HepG2 (cell line): Measurements from ENCODE around the gene SLC35F3. TPM values are rescaled to one million over a fixed set of nuclear protein-coding genes. Genes with fewer than 3 reads are reported as not detected.
A peak's percentile ranks its signal among the peaks of the same experiment; 100 is the strongest.

ENCODE experiments used
- ATAC-seq: fragments of 200-7000 bp; cut with Tn5 transposase; 3 replicates; pipeline ENCODE4 v1.9.1; 2020; ENCODE audit warnings: mild to moderate bottlenecking, moderate library complexity
- BruUV-seq: library from RNA; stranded (reverse); fragments of 400-500 nt; replicated peaks from 2 replicates; lab custom pipeline; 2021; lab: Mats Ljungman, UMichigan
- CTCF ChIA-PET: fragments of 300-600 bp; formaldehyde crosslinking; extraction: SDS; loops from one replicate; lab custom pipeline; 2021; ENCODE audit warnings: low total read pairs, inconsistent platforms, low intra/inter-chr PET ratio; lab: Yijun Ruan, JAX
- POLR2A ChIA-PET: fragments of 350-600 bp; sonication (Branson Sonifier 250); formaldehyde crosslinking; loops from one replicate; lab custom pipeline; 2020; ENCODE audit warnings: antibody characterized with exemption, inconsistent platforms; lab: Yijun Ruan, JAX
- DNase-seq: peaks from one replicate; pipeline ENCODE4 v3.0.0-alpha.2; 2015; ENCODE audit warnings: low spot score
- FAIRE-seq: peaks from 3 replicates; lab custom pipeline; 2011; peaks lifted over from hg19 to GRCh38; lab: Jason Lieb, UNC
- H2AFZ ChIP-seq: one replicate; pipeline ENCODE4 v1.6.1; 2011; ENCODE audit warnings: low read length, inconsistent platforms
- H3K27ac ChIP-seq: fragments of 300-600 bp; 3 replicates; pipeline ENCODE4 v1.8.0; 2011; ENCODE audit warnings: mixed run types, mild to moderate bottlenecking, mixed read lengths, low read length, inconsistent platforms; ENCODE audit not compliant: insufficient read depth; ENCODE audit errors: extremely low read length
- H3K27me3 ChIP-seq, 2 experiments: fragments of 200-600 bp in 1 of 2; 2 replicates in 1 of 2; 3 replicates in 1 of 2; pipeline versions ENCODE4 v1.6.0 to v1.8.0; 2011; ENCODE audit warnings: low read length in 2 of 2, mild to moderate bottlenecking in 2 of 2, moderate library complexity in 2 of 2, inconsistent platforms in 1 of 2; ENCODE audit not compliant: insufficient read depth in 2 of 2, control insufficient read depth in 1 of 2
- H3K36me3 ChIP-seq, 2 experiments: fragments of 200-600 bp in 1 of 2; replicated peaks in 1 of 2; 2 replicates in 1 of 2; 3 replicates in 1 of 2; pipeline versions ENCODE4 v1.5.1 to v1.8.0; 2011; ENCODE audit warnings: low read length in 2 of 2, inconsistent platforms in 1 of 2; ENCODE audit not compliant: insufficient read depth in 2 of 2, control insufficient read depth in 1 of 2
- H3K4me1 ChIP-seq: 2 replicates; pipeline ENCODE4 v1.5.1; 2012; ENCODE audit warnings: low read length, inconsistent platforms; ENCODE audit not compliant: insufficient read depth
- H3K4me2 ChIP-seq: 2 replicates; pipeline ENCODE4 v1.6.0; 2011; ENCODE audit warnings: low read depth, low read length, inconsistent platforms
- H3K4me3 ChIP-seq, 3 experiments: fragments of 200-600 bp in 1 of 3; sonication (generic), shearing (Covaris generic) in 1 of 3; replicated peaks in 1 of 3; 2 replicates each; pipeline ENCODE4 v1.5.1; 2011 to 2016; ENCODE audit warnings: low read length in 3 of 3, inconsistent platforms in 2 of 3, low read depth in 2 of 3, mild to moderate bottlenecking in 2 of 3, control low read depth in 1 of 3, mixed read lengths in 1 of 3; ENCODE audit not compliant: insufficient read depth in 1 of 3
- H3K79me2 ChIP-seq: one replicate; pipeline ENCODE4 v1.6.1; 2011; ENCODE audit warnings: low read length, inconsistent platforms; ENCODE audit not compliant: insufficient read depth
- H3K9ac ChIP-seq: 2 replicates; pipeline ENCODE4 v1.6.0; 2011; ENCODE audit warnings: mild to moderate bottlenecking, low read depth, low read length, inconsistent platforms; ENCODE audit not compliant: insufficient read depth
- H3K9me3 ChIP-seq: 2 replicates; pipeline ENCODE4 v1.5.1; 2012; ENCODE audit warnings: mild to moderate bottlenecking, low read length
- H4K20me1 ChIP-seq: 2 replicates; pipeline ENCODE4 v1.6.0; 2011; ENCODE audit warnings: inconsistent platforms, mild to moderate bottlenecking, low read length, moderate library complexity; ENCODE audit not compliant: insufficient read depth
- ATM ChIP-seq: fragments of 450-650 bp; IDR thresholded peaks from 2 replicates; pipeline ENCODE4 v1.7.1; 2017; ENCODE audit warnings: mild to moderate bottlenecking, borderline replicate concordance
- MXD3 ChIP-seq: IDR thresholded peaks from 2 replicates; pipeline ENCODE4 v1.6.1; 2016; ENCODE audit warnings: mild to moderate bottlenecking, missing biosample characterization, missing genetic modification reagents
- REL ChIP-seq: sonication (generic); formaldehyde crosslinking; conservative IDR thresholded peaks from 2 replicates; pipeline ENCODE4 v1.8.0; 2022; ENCODE audit warnings: mild to moderate bottlenecking, missing genetic modification reagents, moderate library complexity
- SOX13 ChIP-seq, 3 experiments: fragments of 450-650 bp in 1 of 3; sonication (generic) in 1 of 3; formaldehyde crosslinking in 1 of 3; IDR thresholded peaks in 2 of 3; conservative IDR thresholded peaks in 1 of 3; 2 replicates each; pipeline versions ENCODE4 v1.5.0 to v1.6.1; 2016 to 2020; ENCODE audit warnings: antibody characterized with exemption in 1 of 3, mild to moderate bottlenecking in 1 of 3, missing compliant biosample characterization in 1 of 3, missing genetic modification reagents in 1 of 3, moderate library complexity in 1 of 3
- SP2 ChIP-seq: sonication (generic); formaldehyde crosslinking; IDR thresholded peaks from 2 replicates; pipeline ENCODE4 v1.5.1; 2020; ENCODE audit warnings: mild to moderate bottlenecking, missing genetic modification reagents
- ZMYM3 ChIP-seq: sonication (generic); formaldehyde crosslinking; IDR thresholded peaks from 2 replicates; pipeline ENCODE4 v1.5.1; 2020; ENCODE audit warnings: mild to moderate bottlenecking, missing genetic modification reagents
- ZMYM4 ChIP-seq: sonication (generic); formaldehyde crosslinking; IDR thresholded peaks from 2 replicates; pipeline ENCODE4 v1.8.1; 2023; ENCODE audit warnings: mild to moderate bottlenecking, missing genetic modification reagents
- ZNF331 ChIP-seq: sonication (generic); formaldehyde crosslinking; IDR thresholded peaks from 2 replicates; pipeline ENCODE4 v1.4.0; 2020; ENCODE audit warnings: missing genetic modification reagents
- ZNF513 ChIP-seq: sonication (generic); formaldehyde crosslinking; conservative IDR thresholded peaks from 2 replicates; pipeline ENCODE4 v1.5.0; 2020; ENCODE audit warnings: missing genetic modification reagents
- ZNF589 ChIP-seq: sonication (generic); formaldehyde crosslinking; conservative IDR thresholded peaks from 2 replicates; pipeline ENCODE4 v1.8.0; 2022; ENCODE audit warnings: mild to moderate bottlenecking, moderate library complexity, missing genetic modification reagents
- ZNF609 ChIP-seq: sonication (generic); formaldehyde crosslinking; IDR thresholded peaks from 2 replicates; pipeline ENCODE4 v1.4.0; 2020; ENCODE audit warnings: mild to moderate bottlenecking, missing genetic modification reagents, borderline replicate concordance
- WGBS: methylation state at CpG from one replicate; pipeline ENCODE4 v1.1.6; 2017; ENCODE audit warnings: low lambda C conversion rate; 5-methylcytosine and 5-hydroxymethylcytosine counted together
- in situ Hi-C: cut with HindIII; loops from 2 replicates; pipeline ENCODE4 v1.10.0; 2017; ENCODE audit warnings: low pct_unique_long_range_greater_than_20kb; ENCODE audit not compliant: extremely low pct_ligation_motif_present
- intact Hi-C: fragments of 100-400 bp; cut with micrococcal nuclease; formaldehyde crosslinking; loops from one replicate; pipeline ENCODE4 v1.10.0; 2022; ENCODE audit not compliant: unreplicated experiment
- polyA plus RNA-seq, 8 experiments: library from polyadenylated mRNA; depleted of rRNA in 3 of 8; stranded (reverse) in 7 of 8; unstranded in 1 of 8; fragments of >200 nt; fragmentation: Illumina TruSeq in 4 of 8; extraction: Trizol in 4 of 8; gene quantifications; 2 replicates each; pipeline versions ENCODE4 v1.2.1 to v1.2.3, GENCODE V29; 2011 to 2016; ENCODE audit warnings: low read depth in 4 of 8, missing spikeins in 1 of 8, mixed read lengths in 1 of 8; ENCODE audit not compliant: insufficient read depth in 1 of 8
- total RNA-seq, 5 experiments: library from RNA; depleted of rRNA; stranded (reverse); fragments of >200 nt; fragmentation: Illumina TruSeq; extraction: Trizol; gene quantifications; 2 replicates each; pipeline ENCODE4 v1.2.3, GENCODE V29; 2016; ENCODE audit warnings: low read depth in 1 of 5

SLC35F3 gene
- total and polyA plus RNA-seq, 2 of the 13 experiments (the other 11 are each of a cell fraction or from before 2014, with no cell fraction given), result not detected

GRCh38 chr1:233957691-233958090 is 53.2 kb downstream of the SLC35F3 start:
- in situ Hi-C loops (no loop called here), intact Hi-C loops (no loop called here)
- ChIA-PET CTCF (no interaction called here), POLR2A (no interaction called here)
- WGBS, result 62% methylated on average over 4 of the region's 4 CpGs
- ATAC-seq (no peak), FAIRE-seq (no peak), DNase-seq (no peak)
- H3K4me2 ChIP-seq, result no peak overlapping the region
- no peaks in the 10 kb centered on the region for H3K79me2 ChIP-seq
- no peak overlapping the region for H3K9ac ChIP-seq
- H3K27ac ChIP-seq, result no peak overlapping the region
- no peaks in the 10 kb centered on the region for H4K20me1 ChIP-seq
- H2AFZ ChIP-seq, result no peak overlapping the region
- TF ChIP-seq ZNF331 (peak; percentile 65), MXD3 (CRISPR knock-in tag) (no peak)
- no TSS peak for BruUV-seq
- peaks cover 12% of the 10 kb centered on the region for H3K9me3 ChIP-seq
- H3K4me3 ChIP-seq, result no peak overlapping the region
- H3K36me3 ChIP-seq, result no peaks in the 10 kb centered on the region
- no peaks in the 10 kb centered on the region for H3K4me1 ChIP-seq
- no peaks in the 10 kb centered on the region for H3K27me3 ChIP-seq

- no peak overlapping the region for H3K27ac ChIP-seq
- FAIRE-seq, result no peak
- WGBS, result 3% methylated on average over 3 of the region's 3 CpGs
- no peaks in the 10 kb centered on the region for H4K20me1 ChIP-seq
- no peak for ATAC-seq
- intact Hi-C loops (no loop called here), in situ Hi-C loops (no loop called here)
- no TSS peak for BruUV-seq
- H3K4me1 ChIP-seq, result no peaks in the 10 kb centered on the region
- H3K79me2 ChIP-seq, result no peaks in the 10 kb centered on the region
- no peak overlapping the region for H3K4me3 ChIP-seq
- POLR2A ChIA-PET, result no interaction called here
- H3K9me3 ChIP-seq, result 0 out of 2 replicates have a peak, but pooled peaks cover 6% of the 10 kb centered on the region
- H2AFZ ChIP-seq, result no peak overlapping the region
- H3K4me2 ChIP-seq, result no peak overlapping the region
- CTCF ChIA-PET, result no interaction called here
- DNase-seq, result no peak
- no peaks in the 10 kb centered on the region for H3K27me3 ChIP-seq
- H3K9ac ChIP-seq, result no peak overlapping the region
- H3K36me3 ChIP-seq, result no peaks in the 10 kb centered on the region
- TF ChIP-seq ZNF609 (CRISPR knock-in tag) (no peak), ZNF589 (CRISPR knock-in tag) (no peak), SP2 (no peak), ATM (no peak), SOX13 (IDR thresholded peaks at IDR 0.05) (no peak), SOX13 (CRISPR knock-in tag; conservative IDR thresholded peaks at IDR 0.05 in 1 of 2, IDR thresholded peaks at IDR 0.05 in 1 of 2) (no peak), ZNF513 (no peak), ZMYM4 (CRISPR knock-in tag) (no peak), REL (CRISPR knock-in tag) (no peak), ZMYM3 (CRISPR knock-in tag) (no peak)
Measured at GRCh38 chr1:233959102-233959501, 54.6 kb downstream of the SLC35F3 start.
